NCI-H526 treated with DMSO at 0.1 percent for 48 hours (cell line): ENCODE results near the gene NKX2-3.
A peak's percentile ranks its signal among the peaks of the same experiment; 100 is the strongest.

Experiments used
- DNase-seq: peaks from one replicate; lab custom pipeline; 2025; lab: John Stamatoyannopoulos, UW

Gene NKX2-3

GRCh38 chr10:99532687-99533495 is at the start of gene NKX2-3:
Gene NKX2-3, plus strand, starts transcription at chr10:99532942. Its CDS starts 190 bp downstream, at chr10:99533132.
- peak; percentile 40 for DNase-seq

GRCh38 chr10:99484626-99485581 is 47.8 kb upstream of the NKX2-3 start:
- DNase-seq = no peak

DNA sequence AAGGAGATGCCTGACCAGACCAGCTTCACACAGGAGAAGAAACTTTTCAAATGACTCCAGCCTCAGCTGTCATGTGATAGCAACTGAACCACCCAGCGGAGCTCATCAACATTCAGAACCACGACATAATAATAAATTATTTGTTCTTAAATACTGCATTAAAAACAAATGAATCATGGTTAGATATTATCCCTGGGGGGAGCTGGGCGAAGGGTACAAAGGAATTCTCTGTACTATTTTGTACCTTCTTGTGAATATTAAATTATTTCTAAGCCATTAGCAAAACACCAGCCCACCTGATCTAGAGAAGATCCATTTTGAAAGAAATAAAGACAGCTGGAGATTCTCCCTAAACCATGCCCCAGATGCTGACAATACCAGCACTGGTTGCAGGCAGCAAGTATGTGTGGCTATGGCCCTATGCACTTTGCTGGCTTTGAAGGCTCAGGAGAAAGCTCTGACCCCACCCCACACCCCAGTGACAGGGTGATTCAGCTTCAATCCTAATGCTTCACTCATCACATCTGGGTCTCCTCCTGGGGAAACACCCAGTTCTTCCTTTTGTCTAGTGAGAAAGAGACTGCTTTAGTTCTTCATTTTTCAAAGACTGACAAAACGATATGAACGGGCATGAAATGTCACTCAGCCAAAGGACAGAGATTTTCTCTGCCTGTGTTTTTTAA is 45.5 kb upstream of the NKX2-3 start:
- no peak for DNase-seq

DNA sequence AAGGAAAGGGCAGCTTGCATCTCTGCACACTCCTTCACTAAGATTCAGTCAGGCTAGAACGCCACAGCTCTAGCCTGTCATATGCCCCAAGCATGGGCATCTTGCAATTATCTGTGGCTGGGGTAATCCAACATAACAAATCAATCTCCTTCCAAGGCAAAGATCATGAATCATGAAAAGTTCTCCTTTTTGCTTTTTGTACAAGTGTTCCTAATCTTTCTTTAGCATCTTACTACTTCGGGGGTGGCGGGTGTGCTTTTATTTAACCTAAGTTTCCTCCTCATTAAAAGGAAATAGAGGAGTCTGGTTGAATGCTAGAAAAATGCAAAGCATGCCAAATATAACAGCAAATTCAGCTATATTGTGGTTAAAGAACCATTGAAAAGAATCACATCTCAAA is 43.5 kb upstream of the NKX2-3 start:
- DNase-seq = no peak

- no peak for DNase-seq
Measured at GRCh38 chr10:99497343-99498025, 35.3 kb upstream of the NKX2-3 start.

GRCh38 chr10:99506416-99506815 is 26.3 kb upstream of the NKX2-3 start:
- DNase-seq = no peak

- DNase-seq = no peak
Measured at GRCh38 chr10:99507265-99507664, 25.5 kb upstream of the NKX2-3 start.

DNA sequence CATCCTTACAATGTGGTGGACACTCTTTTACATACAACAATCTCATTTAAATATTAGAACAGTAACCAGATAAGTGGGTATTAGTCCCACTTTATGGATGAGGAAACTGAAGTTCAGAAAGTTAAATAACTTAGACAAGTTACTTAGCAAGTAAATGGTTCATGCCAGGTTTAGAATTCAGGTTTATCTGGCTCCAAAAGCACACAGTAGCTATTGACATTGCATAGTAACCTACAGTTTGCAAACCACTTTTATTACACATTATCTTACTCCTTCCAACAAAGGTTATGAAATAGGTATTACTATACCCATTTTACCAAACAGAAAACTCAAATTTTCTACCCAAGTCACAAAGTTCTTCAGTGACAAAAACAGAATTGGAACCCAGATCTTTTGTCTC is 19.7 kb upstream of the NKX2-3 start:
- no peak for DNase-seq

DNA sequence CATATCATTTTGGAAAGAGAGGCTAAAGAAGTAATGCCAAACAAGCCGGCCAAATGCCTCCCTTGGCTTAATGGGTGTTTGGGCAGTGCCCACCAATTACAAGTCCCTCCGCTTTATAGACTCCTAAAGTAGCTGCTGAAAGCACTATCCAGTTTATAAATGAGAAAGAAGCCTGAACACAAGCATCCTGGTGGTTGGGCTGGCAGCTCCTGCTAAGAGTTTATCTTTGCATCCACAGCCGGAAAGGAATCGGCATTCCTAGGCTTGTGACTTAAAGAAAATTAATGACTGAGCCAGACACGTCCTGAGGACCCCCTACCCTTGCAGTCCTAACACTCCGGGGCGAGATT is 13.1 kb upstream of the NKX2-3 start:
- DNase-seq = no peak

GRCh38 chr10:99520040-99520846 is 12.5 kb upstream of the NKX2-3 start:
- no peak for DNase-seq

DNA sequence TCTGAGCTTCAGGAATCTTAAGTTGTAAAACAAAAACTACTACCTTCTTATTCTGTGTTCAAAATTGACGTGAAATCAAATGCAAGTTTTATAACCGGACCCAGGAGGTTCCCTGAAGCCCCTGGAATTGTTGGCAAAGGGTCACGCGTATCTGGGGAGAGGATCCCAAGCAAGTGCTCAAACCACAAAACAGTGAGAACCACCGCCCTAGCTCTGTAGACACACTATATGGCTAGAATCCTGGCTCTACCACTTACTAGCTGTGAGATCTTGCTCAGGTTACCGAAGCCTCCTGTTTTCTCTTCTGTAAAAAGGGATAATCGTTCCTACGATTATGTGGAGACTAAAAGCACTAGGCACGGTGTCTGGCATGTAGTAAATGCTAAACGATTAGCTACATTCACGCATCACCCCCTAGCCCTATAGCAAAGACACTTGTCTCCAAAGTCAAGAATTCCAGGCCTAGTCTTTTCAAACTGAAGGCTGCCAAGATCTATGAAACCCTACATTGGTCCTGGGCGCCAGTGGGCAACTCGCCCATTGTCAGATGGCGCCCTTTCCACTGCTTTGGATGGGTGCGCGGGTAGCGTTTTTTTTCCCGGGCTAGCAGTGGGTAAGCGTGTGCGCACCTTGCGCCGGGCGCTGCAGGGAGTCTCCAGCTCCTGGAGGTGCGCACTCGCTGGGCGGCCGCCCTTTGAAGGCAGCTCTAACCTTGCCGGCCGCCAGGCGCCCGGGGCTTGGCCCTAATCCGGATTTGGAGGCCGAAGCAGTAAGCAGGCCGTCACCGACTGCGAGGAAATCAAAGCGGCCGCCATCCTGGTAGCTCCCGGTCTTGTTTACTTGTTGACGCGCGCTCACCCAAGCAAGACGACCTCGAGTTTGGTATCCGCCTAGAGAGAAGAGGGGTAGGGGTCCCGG is 11.6 kb upstream of the NKX2-3 start:
- no peak for DNase-seq

GRCh38 chr10:99521765-99522469 is 10.8 kb upstream of the NKX2-3 start:
- no peak for DNase-seq

- no peak for DNase-seq
Measured at GRCh38 chr10:99522470-99523250, 10.1 kb upstream of the NKX2-3 start.

- DNase-seq = no peak
Measured at GRCh38 chr10:99523251-99523773, 9.4 kb upstream of the NKX2-3 start.

- DNase-seq = no peak
Measured at GRCh38 chr10:99524050-99524666, 8.6 kb upstream of the NKX2-3 start.

DNA sequence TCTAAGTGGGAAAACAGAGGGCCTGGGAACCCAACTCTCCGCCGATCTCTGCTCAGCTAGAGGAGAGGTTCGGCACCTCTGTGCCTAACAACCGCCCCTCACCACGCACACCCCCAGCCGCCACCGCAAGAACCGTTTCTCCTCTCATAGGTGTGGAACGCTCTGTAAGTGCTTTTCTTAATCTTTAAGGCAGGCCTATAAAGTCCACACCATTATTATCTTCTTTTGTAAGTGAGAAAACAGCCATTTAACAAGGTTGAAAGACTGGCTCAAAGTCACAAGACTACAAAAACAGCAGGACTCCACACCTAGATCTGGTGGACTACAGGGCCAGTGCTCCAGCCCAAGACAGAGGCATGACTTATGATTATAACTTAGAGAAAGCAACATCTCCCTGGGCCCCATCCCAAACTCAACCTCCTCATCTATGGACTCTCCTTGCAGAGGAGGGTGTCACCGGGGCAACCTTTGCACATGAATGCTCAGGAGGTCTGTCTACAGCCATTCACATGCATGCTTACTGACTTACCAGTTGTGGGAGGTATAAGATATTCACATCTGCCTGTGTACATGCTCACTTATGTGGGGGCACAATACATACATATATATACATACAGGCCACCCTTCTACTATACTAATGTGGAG is 7.9 kb upstream of the NKX2-3 start:
- DNase-seq = no peak

DNA sequence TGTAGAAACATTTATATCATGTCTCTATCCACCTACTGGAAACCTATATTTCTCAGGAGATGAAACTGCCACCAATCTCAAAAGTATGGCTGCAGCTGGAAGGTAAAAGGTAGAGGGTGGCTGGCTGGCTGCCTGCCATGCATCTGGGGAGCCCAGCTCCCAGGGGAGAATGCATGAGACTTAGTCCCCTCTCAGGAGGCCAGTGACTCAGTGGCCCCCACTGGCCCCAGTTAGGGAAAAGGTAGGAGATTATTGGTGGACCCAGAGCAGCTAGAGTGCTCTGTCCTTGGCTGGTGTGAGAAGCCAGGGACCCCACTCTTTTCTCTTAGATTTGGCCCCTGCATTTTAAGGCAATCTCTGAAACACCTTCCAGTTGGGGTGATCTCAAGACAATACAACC is 6.8 kb upstream of the NKX2-3 start:
- no peak for DNase-seq
